A172 (cell line): ENCODE results near the gene PRDM8. TPM values are rescaled to one million over a fixed set of nuclear protein-coding genes. Genes with fewer than 3 reads are reported as not detected.
"Not testable (repeated sequence)": the region's sequence is repeated elsewhere in the genome, so short reads cannot be mapped to it uniquely, and the experiment has no call there.

Source experiments
- DNase-seq: peaks from one replicate; pipeline ENCODE4 v3.0.0-alpha.2; 2015; ENCODE audit warnings: low spot score
- total RNA-seq: library from RNA; depleted of rRNA; stranded (reverse); fragments of >200 nt; shearing (Covaris generic); gene quantifications from 2 replicates; pipeline ENCODE4 v1.2.3, GENCODE V29; 2014; rRNA removed

PRDM8 gene
- total RNA-seq, 1 experiment from 2014 or later: 3.4 TPM

DNA sequence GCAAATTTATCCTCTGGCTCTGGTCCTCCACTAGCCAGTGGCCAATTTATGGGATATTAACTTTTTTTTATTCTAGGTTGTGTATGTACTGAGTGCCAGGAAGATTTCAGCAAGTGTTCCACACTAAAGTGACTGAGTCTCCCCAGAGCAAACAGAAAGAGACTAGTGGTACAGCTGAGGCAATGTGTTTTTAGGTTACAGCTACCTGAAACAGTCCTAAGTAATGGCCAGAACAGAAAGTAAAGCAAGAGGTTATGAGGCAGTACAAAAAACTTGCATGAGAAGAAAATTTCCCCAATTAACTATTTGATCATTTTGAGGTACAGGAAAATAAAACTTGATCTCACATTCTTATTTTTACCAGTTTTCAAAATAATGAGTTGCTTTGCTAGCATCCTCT, 31.2 kb downstream of the PRDM8 start:
- no peak for DNase-seq

DNA sequence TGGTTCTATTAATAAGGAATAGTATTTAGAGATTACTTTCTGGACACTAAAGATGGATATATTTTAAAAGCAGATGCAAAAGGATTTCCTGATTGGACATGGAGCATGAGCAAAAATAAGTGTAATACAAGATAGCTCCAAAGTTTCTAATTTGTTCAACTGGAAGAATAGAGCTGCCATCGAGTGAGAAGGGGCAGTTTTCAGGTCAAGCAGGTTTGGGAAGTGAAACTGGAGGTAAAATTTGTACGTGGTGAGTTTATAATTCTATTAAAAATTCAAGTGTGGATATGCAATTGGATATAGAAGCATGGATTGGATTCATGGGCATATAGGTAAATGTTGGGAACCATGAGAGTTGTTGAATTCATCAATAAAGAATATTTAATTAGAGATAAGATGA, 31.8 kb downstream of the PRDM8 start:
- DNase-seq: no peak

DNA sequence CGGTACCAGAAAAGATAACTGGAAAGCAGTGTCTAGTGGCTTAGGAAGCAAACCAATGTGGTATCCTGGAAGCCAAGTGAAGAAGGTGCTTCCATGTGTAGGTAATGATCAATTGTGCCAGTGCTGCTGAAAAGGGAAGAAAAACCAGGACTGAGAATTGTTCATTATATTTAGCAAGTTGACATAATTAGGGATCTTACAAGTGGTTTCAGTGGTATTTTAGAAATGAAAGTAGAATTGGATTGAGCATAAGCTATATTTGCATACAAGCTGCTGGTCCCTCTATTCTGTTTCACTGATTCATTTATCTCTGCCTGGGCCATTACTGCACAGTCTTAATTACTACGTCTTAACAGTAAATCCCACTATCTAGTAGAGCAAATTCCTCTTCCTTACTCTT, 32.3 kb downstream of the PRDM8 start:
- DNase-seq: no peak

GRCh38 chr4:80231180-80231579, 33.9 kb downstream of the PRDM8 start:
- no peak for DNase-seq

DNA sequence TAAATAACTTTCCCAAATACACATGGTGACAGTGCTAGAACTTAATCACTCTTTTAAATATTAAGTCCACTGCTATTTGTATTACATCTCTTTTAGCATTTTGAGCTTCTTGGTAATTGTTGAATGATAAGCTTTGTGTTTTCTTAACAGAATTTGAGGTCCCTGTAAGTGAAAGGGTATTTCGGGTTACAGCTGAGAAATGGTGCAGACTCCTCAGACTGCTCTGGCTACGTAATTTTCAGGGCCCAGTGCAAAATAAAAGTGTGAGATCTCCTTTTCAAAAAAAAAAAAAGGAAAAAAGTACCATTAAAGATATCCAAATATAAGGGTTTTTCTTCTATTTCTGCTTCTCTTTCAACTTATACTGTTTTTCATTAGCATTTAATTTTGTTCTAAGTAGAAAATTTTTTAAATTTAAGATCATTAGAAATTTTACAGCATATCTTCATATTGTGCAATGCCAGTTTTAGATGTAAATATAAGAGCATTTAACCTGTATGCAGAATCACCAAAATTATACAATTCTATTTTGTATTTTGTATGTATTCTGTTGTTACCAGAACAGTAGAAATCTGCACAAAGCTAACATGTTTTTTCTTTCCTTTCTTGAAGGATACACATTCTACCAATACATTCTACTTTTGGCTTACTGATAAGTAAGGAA, 35.5 kb downstream of the PRDM8 start:
- no peak for DNase-seq

DNA sequence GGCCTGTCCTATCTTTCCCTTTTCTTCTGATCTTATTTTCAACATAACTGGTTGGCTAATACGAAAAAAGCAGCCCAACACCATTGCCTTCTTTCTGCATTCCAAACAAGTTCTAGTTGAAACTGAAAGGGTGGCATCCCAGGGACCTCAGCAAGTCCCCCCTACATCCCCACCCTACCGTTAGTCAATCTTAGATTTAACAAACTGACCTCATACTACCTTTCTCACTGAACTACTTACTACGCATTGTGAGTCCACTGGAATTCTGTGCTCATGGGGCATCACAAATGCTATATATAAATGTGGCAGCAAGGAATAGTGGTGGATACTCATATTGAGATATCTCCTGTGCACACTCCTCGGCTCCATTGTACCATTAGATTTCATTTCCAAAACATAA, 36.1 kb downstream of the PRDM8 start:
- DNase-seq: no peak

- DNase-seq: no peak
Measured at GRCh38 chr4:80235451-80235850, 38.1 kb downstream of the PRDM8 start.

- DNase-seq: peak; percentile 75
Measured at GRCh38 chr4:80237992-80238391, 40.7 kb downstream of the PRDM8 start.

DNA sequence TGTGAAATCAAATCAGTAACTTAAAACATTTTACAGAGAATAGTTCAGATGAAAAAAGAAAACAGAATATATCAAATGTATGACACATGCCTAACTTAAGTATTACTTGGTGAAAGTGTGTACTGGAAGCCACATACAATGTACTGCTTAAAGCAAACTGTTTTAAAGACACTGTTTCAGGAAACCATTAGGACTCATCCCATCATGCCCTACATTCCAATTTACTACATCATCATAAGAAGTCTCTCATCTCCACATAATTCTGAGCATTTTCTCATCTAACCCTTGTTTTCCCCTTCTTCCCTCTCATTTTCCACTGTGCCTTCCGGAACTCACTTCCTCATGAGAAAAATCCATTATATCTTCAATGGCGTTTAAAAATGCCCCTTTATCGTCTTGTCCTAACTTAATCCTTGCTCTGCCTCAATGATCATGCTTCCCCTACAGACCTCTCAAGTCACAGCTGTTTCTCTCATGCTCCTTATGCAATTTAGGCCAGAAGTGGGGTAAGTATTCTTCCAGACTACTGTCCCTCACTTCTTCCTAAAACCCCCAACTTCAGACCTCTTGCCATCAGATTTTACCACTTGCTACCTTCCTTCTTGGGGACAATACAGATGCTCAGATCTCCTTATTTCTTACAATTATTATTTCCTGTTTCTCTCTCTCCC, 42.3 kb downstream of the PRDM8 start:
- DNase-seq: no peak

DNA sequence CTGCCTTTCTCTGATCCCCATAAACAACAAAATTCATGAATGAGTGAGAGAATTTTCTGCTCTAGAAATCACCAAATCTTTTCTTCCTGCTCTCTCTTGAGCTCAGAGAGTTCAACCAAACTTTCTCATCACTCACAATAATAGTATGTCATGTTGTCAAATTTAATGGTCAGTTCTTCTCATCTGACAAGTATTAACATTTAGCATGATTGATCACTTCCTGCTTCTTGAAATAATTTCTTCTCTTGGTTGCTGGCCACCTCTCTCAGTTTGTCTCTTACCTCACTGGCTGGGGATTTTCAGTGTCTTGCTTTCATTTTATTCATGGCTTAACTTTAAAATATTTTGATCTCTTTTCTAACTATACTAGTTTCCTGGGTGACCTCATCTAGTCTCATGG, 43.7 kb downstream of the PRDM8 start:
- DNase-seq: peak; percentile 33

- no peak for DNase-seq
Measured at GRCh38 chr4:80243274-80244018, 46.1 kb downstream of the PRDM8 start.

GRCh38 chr4:80247484-80247883, 50.2 kb downstream of the PRDM8 start:
- DNase-seq: not testable (repeated sequence)

- no peak for DNase-seq
Measured at GRCh38 chr4:80249144-80249543, 51.8 kb downstream of the PRDM8 start.

GRCh38 chr4:80252427-80252826, 55.1 kb downstream of the PRDM8 start:
- no peak for DNase-seq

DNA sequence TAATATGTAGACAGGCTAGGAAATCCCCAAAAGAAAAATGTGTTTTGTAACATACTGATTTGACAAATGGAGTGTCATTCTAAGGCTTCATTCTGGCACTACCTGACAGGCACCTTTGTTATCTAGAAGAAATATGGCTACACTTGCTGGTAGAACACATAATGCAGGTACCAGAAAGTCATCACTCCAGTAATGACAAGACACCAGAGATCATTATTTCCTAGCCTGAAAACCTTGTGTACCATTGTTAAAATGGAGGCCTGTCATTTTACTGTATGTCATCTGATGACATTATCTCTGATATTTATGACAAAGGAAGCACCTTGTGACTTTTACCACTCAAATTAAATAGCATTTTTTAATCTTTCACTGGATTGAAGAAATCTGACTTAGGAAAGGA, 55.6 kb downstream of the PRDM8 start:
- DNase-seq: no peak

GRCh38 chr4:80253510-80253909, 56.2 kb downstream of the PRDM8 start:
- no peak for DNase-seq

Other genes starting within 250 kb of the PRDM8 start
- 29.2 and 33.1 TPM in 2 replicates for gene ANTXR2, start 124.3 kb upstream of the PRDM8 start, total RNA-seq
- gene FGF5, start 69.2 kb downstream of the PRDM8 start, total RNA-seq: 0.91 and 1.5 TPM in 2 replicates
- gene CFAP299, start 138.2 kb downstream of the PRDM8 start, total RNA-seq: 0.28 and 3.8 TPM in 2 replicates